HepG2 (cell line): Measurements from ENCODE around the gene KCTD1. TPM values are rescaled to one million over a fixed set of nuclear protein-coding genes. Genes with fewer than 3 reads are reported as not detected.

Experiments used
- ATAC-seq: fragments of 200-7000 bp; cut with Tn5 transposase; 3 replicates; pipeline ENCODE4 v1.9.1; 2020; ENCODE audit warnings: mild to moderate bottlenecking, moderate library complexity
- BruUV-seq: library from RNA; stranded (reverse); fragments of 400-500 nt; replicated peaks from 2 replicates; lab custom pipeline; 2021; lab: Mats Ljungman, UMichigan
- CTCF ChIA-PET: fragments of 300-600 bp; formaldehyde crosslinking; extraction: SDS; loops from one replicate; lab custom pipeline; 2021; ENCODE audit warnings: low total read pairs, inconsistent platforms, low intra/inter-chr PET ratio; lab: Yijun Ruan, JAX
- POLR2A ChIA-PET: fragments of 350-600 bp; sonication (Branson Sonifier 250); formaldehyde crosslinking; loops from one replicate; lab custom pipeline; 2020; ENCODE audit warnings: antibody characterized with exemption, inconsistent platforms; lab: Yijun Ruan, JAX
- DNase-seq: peaks from one replicate; pipeline ENCODE4 v3.0.0-alpha.2; 2015; ENCODE audit warnings: low spot score
- FAIRE-seq: peaks from 3 replicates; lab custom pipeline; 2011; peaks lifted over from hg19 to GRCh38; lab: Jason Lieb, UNC
- H2AFZ ChIP-seq: one replicate; pipeline ENCODE4 v1.6.1; 2011; ENCODE audit warnings: low read length, inconsistent platforms
- H3K27ac ChIP-seq: fragments of 300-600 bp; 3 replicates; pipeline ENCODE4 v1.8.0; 2011; ENCODE audit warnings: mixed run types, mild to moderate bottlenecking, mixed read lengths, low read length, inconsistent platforms; ENCODE audit not compliant: insufficient read depth; ENCODE audit errors: extremely low read length
- H3K27me3 ChIP-seq, 2 experiments: fragments of 200-600 bp in 1 of 2; 2 replicates in 1 of 2; 3 replicates in 1 of 2; pipeline versions ENCODE4 v1.6.0 to v1.8.0; 2011; ENCODE audit warnings: low read length in 2 of 2, mild to moderate bottlenecking in 2 of 2, moderate library complexity in 2 of 2, inconsistent platforms in 1 of 2; ENCODE audit not compliant: insufficient read depth in 2 of 2, control insufficient read depth in 1 of 2
- H3K36me3 ChIP-seq, 2 experiments: fragments of 200-600 bp in 1 of 2; replicated peaks in 1 of 2; 2 replicates in 1 of 2; 3 replicates in 1 of 2; pipeline versions ENCODE4 v1.5.1 to v1.8.0; 2011; ENCODE audit warnings: low read length in 2 of 2, inconsistent platforms in 1 of 2; ENCODE audit not compliant: insufficient read depth in 2 of 2, control insufficient read depth in 1 of 2
- H3K4me1 ChIP-seq: 2 replicates; pipeline ENCODE4 v1.5.1; 2012; ENCODE audit warnings: low read length, inconsistent platforms; ENCODE audit not compliant: insufficient read depth
- H3K4me2 ChIP-seq: 2 replicates; pipeline ENCODE4 v1.6.0; 2011; ENCODE audit warnings: low read depth, low read length, inconsistent platforms
- H3K4me3 ChIP-seq, 3 experiments: fragments of 200-600 bp in 1 of 3; sonication (generic), shearing (Covaris generic) in 1 of 3; replicated peaks in 1 of 3; 2 replicates each; pipeline ENCODE4 v1.5.1; 2011 to 2016; ENCODE audit warnings: low read length in 3 of 3, inconsistent platforms in 2 of 3, low read depth in 2 of 3, mild to moderate bottlenecking in 2 of 3, control low read depth in 1 of 3, mixed read lengths in 1 of 3; ENCODE audit not compliant: insufficient read depth in 1 of 3
- H3K79me2 ChIP-seq: one replicate; pipeline ENCODE4 v1.6.1; 2011; ENCODE audit warnings: low read length, inconsistent platforms; ENCODE audit not compliant: insufficient read depth
- H3K9ac ChIP-seq: 2 replicates; pipeline ENCODE4 v1.6.0; 2011; ENCODE audit warnings: mild to moderate bottlenecking, low read depth, low read length, inconsistent platforms; ENCODE audit not compliant: insufficient read depth
- H3K9me3 ChIP-seq: 2 replicates; pipeline ENCODE4 v1.5.1; 2012; ENCODE audit warnings: mild to moderate bottlenecking, low read length
- H4K20me1 ChIP-seq: 2 replicates; pipeline ENCODE4 v1.6.0; 2011; ENCODE audit warnings: inconsistent platforms, mild to moderate bottlenecking, low read length, moderate library complexity; ENCODE audit not compliant: insufficient read depth
- ATF2 ChIP-seq: sonication (generic); formaldehyde crosslinking; IDR thresholded peaks from 2 replicates; pipeline ENCODE4 v1.4.0; 2020; ENCODE audit warnings: missing genetic modification reagents
- BRCA1 ChIP-seq: sonication (generic); formaldehyde crosslinking; IDR thresholded peaks from 2 replicates; pipeline ENCODE4 v1.4.0; 2020; ENCODE audit warnings: missing genetic modification reagents
- CEBPB ChIP-seq: IDR thresholded peaks from 2 replicates; pipeline ENCODE4 v1.6.1; 2011; ENCODE audit warnings: low read depth, low read length, improper control_type of control experiment, borderline replicate concordance
- FOSL2 ChIP-seq: sonication (generic); formaldehyde crosslinking; IDR thresholded peaks from 2 replicates; pipeline ENCODE4 v1.4.0; 2020; ENCODE audit warnings: missing genetic modification reagents
- RNF2 ChIP-seq: fragments of 450-650 bp; conservative IDR thresholded peaks from 2 replicates; pipeline ENCODE4 v1.6.1; 2016; ENCODE audit warnings: low read depth
- SALL2 ChIP-seq: sonication (generic); formaldehyde crosslinking; IDR thresholded peaks from 2 replicates; pipeline ENCODE4 v1.8.1; 2023; ENCODE audit warnings: mild to moderate bottlenecking, missing genetic modification reagents, inconsistent platforms
- SMAD9 ChIP-seq: sonication (generic); formaldehyde crosslinking; IDR thresholded peaks from 2 replicates; pipeline ENCODE4 v1.5.1; 2020; ENCODE audit warnings: mild to moderate bottlenecking, missing genetic modification reagents
- ZBTB33 ChIP-seq: sonication (generic); formaldehyde crosslinking; IDR thresholded peaks from 2 replicates; pipeline ENCODE4 v1.4.0; 2020; ENCODE audit warnings: missing genetic modification reagents
- ZBTB40 ChIP-seq, 2 experiments: fragments of 450-650 bp in 1 of 2; sonication (generic) in 1 of 2; formaldehyde crosslinking in 1 of 2; IDR thresholded peaks; 2 replicates each; pipeline versions ENCODE4 v1.6.1 to v1.8.0; 2016 to 2022; ENCODE audit warnings: antibody characterized with exemption in 1 of 2, mild to moderate bottlenecking in 1 of 2, missing genetic modification reagents in 1 of 2
- ZKSCAN1 ChIP-seq: fragments of 150-350 bp; IDR thresholded peaks from 2 replicates; pipeline ENCODE4 v1.6.1; 2014; ENCODE audit warnings: low read length
- ZSCAN5A ChIP-seq: sonication (generic); formaldehyde crosslinking; IDR thresholded peaks from 2 replicates; pipeline ENCODE4 v1.8.0; 2022; ENCODE audit warnings: mild to moderate bottlenecking, missing genetic modification reagents, borderline replicate concordance
- WGBS: methylation state at CpG from one replicate; pipeline ENCODE4 v1.1.6; 2017; ENCODE audit warnings: low lambda C conversion rate; 5-methylcytosine and 5-hydroxymethylcytosine counted together
- in situ Hi-C: cut with HindIII; loops from 2 replicates; pipeline ENCODE4 v1.10.0; 2017; ENCODE audit warnings: low pct_unique_long_range_greater_than_20kb; ENCODE audit not compliant: extremely low pct_ligation_motif_present
- intact Hi-C: fragments of 100-400 bp; cut with micrococcal nuclease; formaldehyde crosslinking; loops from one replicate; pipeline ENCODE4 v1.10.0; 2022; ENCODE audit not compliant: unreplicated experiment
- polyA plus RNA-seq, 8 experiments: library from polyadenylated mRNA; depleted of rRNA in 3 of 8; stranded (reverse) in 7 of 8; unstranded in 1 of 8; fragments of >200 nt; fragmentation: Illumina TruSeq in 4 of 8; extraction: Trizol in 4 of 8; gene quantifications; 2 replicates each; pipeline versions ENCODE4 v1.2.1 to v1.2.3, GENCODE V29; 2011 to 2016; ENCODE audit warnings: low read depth in 4 of 8, missing spikeins in 1 of 8, mixed read lengths in 1 of 8; ENCODE audit not compliant: insufficient read depth in 1 of 8
- total RNA-seq, 5 experiments: library from RNA; depleted of rRNA; stranded (reverse); fragments of >200 nt; fragmentation: Illumina TruSeq; extraction: Trizol; gene quantifications; 2 replicates each; pipeline ENCODE4 v1.2.3, GENCODE V29; 2016; ENCODE audit warnings: low read depth in 1 of 5

KCTD1 gene
- total and polyA plus RNA-seq, 2 of the 13 experiments (the other 11 are each of a cell fraction or from before 2014, with no cell fraction given) = 2.7 to 6.8 TPM

GRCh38 chr18:26471027-26471426, 77.3 kb downstream of the KCTD1 start:
- ChIA-PET POLR2A (no interaction called here), CTCF (no interaction called here)
- Histone ChIP-seq H3K4me2 (no peak overlapping the region), H3K27ac (no peak overlapping the region), H3K9me3 (no peaks in the 10 kb centered on the region), H2AFZ (no peak overlapping the region), H4K20me1 (no peaks in the 10 kb centered on the region), H3K27me3 (no peaks in the 10 kb centered on the region), H3K36me3 (no peaks in the 10 kb centered on the region), H3K9ac (no peak overlapping the region), H3K4me3 (no peak overlapping the region), H3K79me2 (no peaks in the 10 kb centered on the region), H3K4me1 (no peaks in the 10 kb centered on the region)
- intact Hi-C loops (no loop called here), in situ Hi-C loops (no loop called here)
- ATAC-seq (no peak), DNase-seq (no peak), FAIRE-seq (no peak)
- WGBS = 82% methylated on average over 9 of the region's 9 CpGs
- no TSS peak for BruUV-seq
- TF ChIP-seq CEBPB (no peak), ZKSCAN1 (no peak), SMAD9 (CRISPR knock-in tag) (no peak), ZBTB40 (IDR thresholded peaks at IDR 0.05) (no peak), ZBTB40 (CRISPR knock-in tag; IDR thresholded peaks at IDR 0.05) (no peak), RNF2 (no peak), BRCA1 (CRISPR knock-in tag) (no peak), FOSL2 (no peak), ATF2 (CRISPR knock-in tag) (no peak), ZBTB33 (CRISPR knock-in tag) (no peak), SALL2 (no peak), ZSCAN5A (CRISPR knock-in tag) (no peak)
